Measurements from ENCODE around the gene DDRGK1. TPM values are rescaled to one million over a fixed set of nuclear protein-coding genes. Genes with fewer than 3 reads are reported as not detected.

The DDRGK1 gene
- total RNA-seq (10 to 100 TPM; 40.5 to 49.5 TPM), polyA plus RNA-seq (10 to 100 TPM; 42.8 to 81.0 TPM)
- long read RNA-seq, donor 1, transcript DDRGK1-201 (9 exons, 1,306 nt), result major isoform, 77 of 111 reads
- long read RNA-seq, donor 1, partial matches to known transcripts, result 3 of 111 reads
- long read RNA-seq, donor 1, other reads (novel, unspliced or antisense), result 28 of 111 reads
- long read RNA-seq, donor 2, transcript DDRGK1-201 (9 exons, 1,306 nt), result major isoform, 18 of 30 reads
- long read RNA-seq, donor 2, partial matches to known transcripts, result 4 of 30 reads
- long read RNA-seq, donor 2, other reads (novel, unspliced or antisense), result 8 of 30 reads

DNA sequence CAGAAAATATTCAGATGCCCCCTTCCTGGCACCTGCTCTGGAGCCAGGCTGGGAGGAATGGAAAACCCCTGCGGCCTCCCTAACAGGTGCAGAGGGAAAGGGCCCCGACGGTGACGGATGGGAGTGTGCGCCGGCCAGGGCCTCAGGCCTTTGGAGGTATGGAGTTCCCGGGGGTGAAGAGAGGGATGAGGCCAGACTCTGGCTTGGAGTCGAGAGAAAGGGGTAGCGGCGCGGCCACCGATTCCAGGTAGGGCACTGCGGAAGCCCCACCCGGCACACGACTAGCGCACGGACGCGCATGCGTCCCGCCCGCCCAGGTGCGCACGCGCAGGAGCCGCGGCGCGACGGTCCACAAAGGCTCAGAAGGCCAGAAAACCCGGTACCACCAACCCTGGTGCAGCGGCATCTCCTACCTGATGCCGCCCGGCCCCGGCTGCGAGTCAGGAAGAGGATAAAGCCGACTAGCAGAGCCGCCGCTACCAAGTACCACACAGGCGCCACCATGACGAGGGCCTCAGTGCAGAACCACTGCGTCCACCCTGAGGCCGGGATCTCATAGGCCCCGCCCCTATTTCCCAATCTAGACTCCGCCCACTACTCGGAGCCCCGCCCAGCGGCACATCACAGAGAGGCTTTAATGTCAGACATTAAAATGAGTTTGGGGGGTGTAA is at the start of gene DDRGK1:
TSS of gene DDRGK1 (minus strand) at position 559 of the 671 bp plus-strand sequence. CDS start at position 504, 55 bp downstream.
- intact Hi-C loops (cut with DNase I), result loop anchor here in 1 of 2 donors (10.0 kb wide), 1 partner anchor 159 kb away; the partner anchor contains the start of genes GNRH2 and MRPS26
- 0% methylated on average over 48 of the region's 48 CpGs for WGBS, 2 donors

GRCh38 chr20:3251806-3252205 is 47.3 kb upstream of the DDRGK1 start:
- WGBS, 2 donors, result 25 to 31% methylated on average over 8 of the region's 8 CpGs
- Histone ChIP-seq H3K27ac (ENCODE audit: low read depth in 1 of 2, low read length in 2 of 2) (no peak overlapping the region), H3K9me3 (ENCODE audit: control insufficient read depth, low read length) (no peaks in the 10 kb centered on the region), H3K4me3 (ENCODE audit: low read length in 2 of 2) (no peak overlapping the region), H3K36me3 (ENCODE audit: control insufficient read depth in 1 of 2, insufficient read depth in 2 of 2, low read length in 1 of 2) (peaks cover 0 to 16% of the 10 kb centered on the region in 2 donors), H3K4me1 (ENCODE audit: control insufficient read depth in 1 of 2, insufficient read depth in 2 of 2, low read length in 2 of 2) (no peaks in the 10 kb centered on the region), H3K27me3 (ENCODE audit: control insufficient read depth in 1 of 2, insufficient read depth in 2 of 2, low read length in 1 of 2) (no peaks in the 10 kb centered on the region)
- ATAC-seq (ENCODE audit: low FRiP score), result peak; percentile 51
- peak in 1 of 2 donors; percentile 65 for DNase-seq
- intact Hi-C loops (cut with DNase I), result no loop called here

More for the DNA sequence above, at the start of gene DDRGK1:
- Histone ChIP-seq H3K4me3 (ENCODE audit: low read length in 2 of 2) (peak within 1 kb of the TSS; percentile 59 to 75), H3K27me3 (ENCODE audit: control insufficient read depth in 1 of 2, insufficient read depth in 2 of 2, low read length in 1 of 2) (no peaks in the 10 kb centered on the region), H3K9me3 (ENCODE audit: control insufficient read depth, low read length) (no peaks in the 10 kb centered on the region), H3K4me1 (ENCODE audit: control insufficient read depth in 1 of 2, insufficient read depth in 2 of 2, low read length in 2 of 2) (no peaks in the 10 kb centered on the region), H3K36me3 (ENCODE audit: control insufficient read depth in 1 of 2, insufficient read depth in 2 of 2, low read length in 1 of 2) (peaks cover 0 to 4% of the 10 kb centered on the region in 2 donors), H3K27ac (ENCODE audit: low read depth in 1 of 2, low read length in 2 of 2) (peak within 1 kb of the TSS in 1 of 2 donors; percentile 77)
- ATAC-seq (ENCODE audit: low FRiP score), result peak; percentile 95
- DNase-seq, result peak; percentile 90 to 96

DNA sequence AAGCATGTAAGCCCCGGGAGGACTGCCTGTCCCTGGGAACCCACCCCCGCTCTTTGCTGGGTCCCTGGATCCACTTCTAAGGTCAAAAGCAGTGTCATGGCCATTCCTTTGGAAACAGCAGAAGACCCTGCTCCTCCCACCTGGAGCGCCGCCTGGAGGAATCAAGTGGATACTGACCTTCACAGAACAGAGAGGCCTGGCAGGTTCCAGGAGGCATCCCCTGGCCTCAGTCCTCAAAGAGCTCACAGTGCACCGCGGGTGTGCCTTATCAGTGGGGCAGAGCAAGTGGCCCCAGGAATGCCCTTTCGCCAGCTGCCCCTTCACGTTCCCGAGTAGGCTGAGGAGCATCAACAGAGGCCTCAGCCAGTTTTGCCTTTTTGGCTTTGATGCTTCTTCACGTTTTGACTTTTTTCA is 45.6 kb upstream of the DDRGK1 start:
- ATAC-seq (ENCODE audit: low FRiP score), result no peak
- H3K9me3 ChIP-seq (ENCODE audit: control insufficient read depth, low read length), result no peaks in the 10 kb centered on the region
- peaks cover 0 to 6% of the 10 kb centered on the region in 2 donors for H3K36me3 ChIP-seq (ENCODE audit: control insufficient read depth in 1 of 2, insufficient read depth in 2 of 2, low read length in 1 of 2)
- no peak for DNase-seq
- H3K4me1 ChIP-seq (ENCODE audit: control insufficient read depth in 1 of 2, insufficient read depth in 2 of 2, low read length in 2 of 2), result no peaks in the 10 kb centered on the region
- H3K4me3 ChIP-seq (ENCODE audit: low read length in 2 of 2), result no peak overlapping the region
- 90 to 91% methylated on average over 10 of the region's 10 CpGs for WGBS, 2 donors
- no peaks in the 10 kb centered on the region for H3K27me3 ChIP-seq (ENCODE audit: control insufficient read depth in 1 of 2, insufficient read depth in 2 of 2, low read length in 1 of 2)
- intact Hi-C loops (cut with DNase I), result no loop called here
- H3K27ac ChIP-seq (ENCODE audit: low read depth in 1 of 2, low read length in 2 of 2), result no peak overlapping the region

GRCh38 chr20:3248993-3249347 is 44.5 kb upstream of the DDRGK1 start:
- Histone ChIP-seq H3K4me3 (ENCODE audit: low read length in 2 of 2) (no peak overlapping the region), H3K27ac (ENCODE audit: low read depth in 1 of 2, low read length in 2 of 2) (no peak overlapping the region), H3K4me1 (ENCODE audit: control insufficient read depth in 1 of 2, insufficient read depth in 2 of 2, low read length in 2 of 2) (no peaks in the 10 kb centered on the region), H3K27me3 (ENCODE audit: control insufficient read depth in 1 of 2, insufficient read depth in 2 of 2, low read length in 1 of 2) (no peaks in the 10 kb centered on the region), H3K36me3 (ENCODE audit: control insufficient read depth in 1 of 2, insufficient read depth in 2 of 2, low read length in 1 of 2) (peaks cover 0 to 2% of the 10 kb centered on the region in 2 donors), H3K9me3 (ENCODE audit: control insufficient read depth, low read length) (no peaks in the 10 kb centered on the region)
- DNase-seq (no peak), ATAC-seq (ENCODE audit: low FRiP score) (no peak)
- 52 to 58% methylated on average over 18 of the region's 18 CpGs for WGBS, 2 donors
- intact Hi-C loops (cut with DNase I), result no loop called here

- intact Hi-C loops (cut with DNase I), result no loop called here
- no peaks in the 10 kb centered on the region for H3K27me3 ChIP-seq (ENCODE audit: control insufficient read depth in 1 of 2, insufficient read depth in 2 of 2, low read length in 1 of 2)
- H3K9me3 ChIP-seq (ENCODE audit: control insufficient read depth, low read length), result no peaks in the 10 kb centered on the region
- DNase-seq (peak in 1 of 2 donors; percentile 62), ATAC-seq (ENCODE audit: low FRiP score) (peak; percentile 50)
- peaks cover 0 to 2% of the 10 kb centered on the region in 2 donors for H3K36me3 ChIP-seq (ENCODE audit: control insufficient read depth in 1 of 2, insufficient read depth in 2 of 2, low read length in 1 of 2)
- H3K4me1 ChIP-seq (ENCODE audit: control insufficient read depth in 1 of 2, insufficient read depth in 2 of 2, low read length in 2 of 2), result no peaks in the 10 kb centered on the region
- H3K27ac ChIP-seq (ENCODE audit: low read depth in 1 of 2, low read length in 2 of 2), result no peak overlapping the region
- 9 to 11% methylated on average over 52 to 53 of the region's 53 CpGs for WGBS, 2 donors
- no peak overlapping the region for H3K4me3 ChIP-seq (ENCODE audit: low read length in 2 of 2)
Measured at GRCh38 chr20:3248167-3248992, 43.9 kb upstream of the DDRGK1 start.

DNA sequence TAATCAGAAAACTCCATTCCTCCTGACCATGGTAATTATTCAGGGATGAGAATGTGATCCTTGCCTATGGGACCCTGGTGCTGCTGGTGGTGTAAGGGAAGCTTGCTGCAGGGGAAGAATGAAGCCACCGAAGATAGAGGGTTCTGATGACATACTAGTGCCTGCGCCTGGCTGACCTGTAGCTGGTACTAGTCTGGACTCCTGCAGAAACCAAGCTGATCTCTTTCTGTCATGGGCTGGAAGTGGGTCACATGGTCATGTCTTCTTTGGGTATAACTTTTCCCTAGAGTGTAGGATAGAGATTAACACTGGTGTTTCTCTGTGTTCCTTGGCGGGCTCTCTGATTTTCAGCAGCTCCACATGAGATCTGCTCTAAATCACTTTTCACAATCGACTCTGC is 43.2 kb upstream of the DDRGK1 start:
- intact Hi-C loops (cut with DNase I), result no loop called here
- no peaks in the 10 kb centered on the region for H3K27me3 ChIP-seq (ENCODE audit: control insufficient read depth in 1 of 2, insufficient read depth in 2 of 2, low read length in 1 of 2)
- H3K4me3 ChIP-seq (ENCODE audit: low read length in 2 of 2), result no peak overlapping the region
- ATAC-seq (ENCODE audit: low FRiP score) (peak; percentile 45), DNase-seq (no peak)
- H3K9me3 ChIP-seq (ENCODE audit: control insufficient read depth, low read length), result no peaks in the 10 kb centered on the region
- H3K27ac ChIP-seq (ENCODE audit: low read depth in 1 of 2, low read length in 2 of 2), result no peak overlapping the region
- no peaks in the 10 kb centered on the region for H3K4me1 ChIP-seq (ENCODE audit: control insufficient read depth in 1 of 2, insufficient read depth in 2 of 2, low read length in 2 of 2)
- peaks cover 0 to 2% of the 10 kb centered on the region in 2 donors for H3K36me3 ChIP-seq (ENCODE audit: control insufficient read depth in 1 of 2, insufficient read depth in 2 of 2, low read length in 1 of 2)
- 10 to 12% methylated on average over 4 of the region's 4 CpGs for WGBS, 2 donors

DNA sequence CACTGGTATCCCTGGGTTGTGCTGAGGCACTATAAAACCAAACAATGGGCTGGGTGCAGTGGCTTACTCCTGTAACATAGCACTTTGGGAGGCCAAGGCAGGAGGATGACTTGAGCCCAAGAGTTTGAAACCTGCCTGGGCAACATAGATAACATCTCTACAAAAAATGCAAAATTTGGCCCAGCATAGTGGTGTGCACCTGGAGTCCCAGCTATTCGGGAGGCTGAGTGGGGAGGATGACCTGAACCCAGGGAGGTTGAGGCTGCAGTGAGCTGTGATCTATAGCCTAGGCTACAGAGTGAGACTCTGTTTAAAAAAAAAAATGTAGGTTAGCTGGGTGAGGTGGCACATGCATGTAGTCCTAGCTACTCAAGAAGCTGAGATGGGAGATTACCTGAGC is 42.2 kb upstream of the DDRGK1 start:
- intact Hi-C loops (cut with DNase I), result no loop called here
- Histone ChIP-seq H3K27me3 (ENCODE audit: control insufficient read depth in 1 of 2, insufficient read depth in 2 of 2, low read length in 1 of 2) (no peaks in the 10 kb centered on the region), H3K27ac (ENCODE audit: low read depth in 1 of 2, low read length in 2 of 2) (no peak overlapping the region), H3K4me1 (ENCODE audit: control insufficient read depth in 1 of 2, insufficient read depth in 2 of 2, low read length in 2 of 2) (no peaks in the 10 kb centered on the region), H3K9me3 (ENCODE audit: control insufficient read depth, low read length) (no peaks in the 10 kb centered on the region), H3K4me3 (ENCODE audit: low read length in 2 of 2) (no peak overlapping the region), H3K36me3 (ENCODE audit: control insufficient read depth in 1 of 2, insufficient read depth in 2 of 2, low read length in 1 of 2) (no peaks in the 10 kb centered on the region)
- WGBS, 2 donors, result 92 to 94% methylated on average over 1 of the region's 1 CpG
- DNase-seq (no peak), ATAC-seq (ENCODE audit: low FRiP score) (no peak)

DNA sequence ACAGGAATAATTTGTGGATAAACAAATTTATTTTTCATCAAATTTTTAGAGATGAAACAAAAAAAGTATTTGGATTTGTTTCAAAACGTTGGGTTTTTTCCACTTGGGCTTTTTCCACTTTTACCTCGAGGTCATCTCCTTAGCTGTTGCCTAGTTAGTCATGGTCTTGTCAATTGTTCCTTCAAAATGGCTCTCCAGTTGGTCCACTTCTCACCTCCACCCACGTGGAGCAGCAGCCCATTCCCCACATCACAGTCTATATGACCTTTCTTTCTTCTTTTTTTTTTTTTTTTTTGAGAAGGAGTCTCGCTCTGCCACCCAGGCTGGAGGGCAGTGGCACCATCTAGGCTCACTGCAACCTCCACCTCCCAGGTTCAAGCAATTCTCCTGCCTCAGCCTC is 41.2 kb upstream of the DDRGK1 start:
- WGBS, 2 donors, result 77 to 78% methylated on average over 4 of the region's 4 CpGs
- intact Hi-C loops (cut with DNase I), result no loop called here
- ATAC-seq (ENCODE audit: low FRiP score) (no peak), DNase-seq (no peak)
- H3K9me3 ChIP-seq (ENCODE audit: control insufficient read depth, low read length), result no peaks in the 10 kb centered on the region
- H3K36me3 ChIP-seq (ENCODE audit: control insufficient read depth in 1 of 2, insufficient read depth in 2 of 2, low read length in 1 of 2), result no peaks in the 10 kb centered on the region
- H3K27me3 ChIP-seq (ENCODE audit: control insufficient read depth in 1 of 2, insufficient read depth in 2 of 2, low read length in 1 of 2), result no peaks in the 10 kb centered on the region
- no peak overlapping the region for H3K4me3 ChIP-seq (ENCODE audit: low read length in 2 of 2)
- H3K4me1 ChIP-seq (ENCODE audit: control insufficient read depth in 1 of 2, insufficient read depth in 2 of 2, low read length in 2 of 2), result no peaks in the 10 kb centered on the region
- no peak overlapping the region for H3K27ac ChIP-seq (ENCODE audit: low read depth in 1 of 2, low read length in 2 of 2)
